Astrocyte (in vitro differentiated cells and primary cell): ENCODE results near the gene ZSCAN9. TPM values are rescaled to one million over a fixed set of nuclear protein-coding genes. Genes with fewer than 3 reads are reported as not detected.
A peak's percentile ranks its signal among the peaks of the same experiment; 100 is the strongest.

ENCODE experiments used
- DNase-seq: peaks from one replicate; pipeline ENCODE4 v3.0.0-alpha.2; 2010; ENCODE audit warnings: low read depth
- FAIRE-seq: peaks from 2 replicates; lab custom pipeline; 2011; peaks lifted over from hg19 to GRCh38; lab: Jason Lieb, UNC
- H2AFZ ChIP-seq: 2 replicates; pipeline ENCODE4 v1.6.0; 2012; ENCODE audit warnings: low read depth, low read length, inconsistent platforms
- H3K27ac ChIP-seq: 2 replicates; pipeline ENCODE4 v1.5.1; 2011; ENCODE audit warnings: low read depth, low read length, inconsistent platforms
- H3K27me3 ChIP-seq: 2 replicates; pipeline ENCODE4 v1.6.0; 2011; ENCODE audit warnings: low read length, inconsistent platforms; ENCODE audit not compliant: insufficient read depth
- H3K36me3 ChIP-seq: 2 replicates; pipeline ENCODE4 v1.5.1; 2011; ENCODE audit warnings: low read length, inconsistent platforms; ENCODE audit not compliant: insufficient read depth
- H3K4me1 ChIP-seq: 2 replicates; pipeline ENCODE4 v1.5.1; 2011; ENCODE audit warnings: low read length, inconsistent platforms; ENCODE audit not compliant: insufficient read depth
- H3K4me2 ChIP-seq: 2 replicates; pipeline ENCODE4 v1.6.0; 2012; ENCODE audit warnings: low read length, inconsistent platforms
- H3K4me3 ChIP-seq: 2 replicates; pipeline ENCODE4 v1.5.1; 2011; ENCODE audit warnings: low read depth, mild to moderate bottlenecking, low read length, inconsistent platforms; ENCODE audit not compliant: insufficient read depth
- H3K79me2 ChIP-seq: 2 replicates; pipeline ENCODE4 v1.6.0; 2012; ENCODE audit warnings: mild to moderate bottlenecking, low read length, inconsistent platforms; ENCODE audit not compliant: insufficient read depth
- H3K9ac ChIP-seq: 2 replicates; pipeline ENCODE4 v1.6.0; 2012; ENCODE audit warnings: mild to moderate bottlenecking, low read length, inconsistent platforms
- H3K9me3 ChIP-seq: 2 replicates; pipeline ENCODE4 v1.5.1; 2012; ENCODE audit warnings: low read depth, mild to moderate bottlenecking, low read length, inconsistent platforms; ENCODE audit not compliant: insufficient read depth
- H4K20me1 ChIP-seq: 2 replicates; pipeline ENCODE4 v1.6.0; 2012; ENCODE audit warnings: low read length, inconsistent platforms; ENCODE audit not compliant: insufficient read depth
- H3K27ac Mint-ChIP-seq: one replicate; pipeline ENCODE4 v1.8.0; 2021; ENCODE audit warnings: mild to moderate bottlenecking, mixed read lengths; ENCODE audit not compliant: unreplicated experiment
- H3K27me3 Mint-ChIP-seq: one replicate; pipeline ENCODE4 v1.8.0; 2021; ENCODE audit warnings: low read depth, mixed read lengths; ENCODE audit not compliant: unreplicated experiment
- H3K36me3 Mint-ChIP-seq: one replicate; pipeline ENCODE4 v1.8.0; 2021; ENCODE audit warnings: low read depth, mixed read lengths; ENCODE audit not compliant: unreplicated experiment
- H3K4me1 Mint-ChIP-seq: one replicate; pipeline ENCODE4 v1.8.0; 2021; ENCODE audit warnings: low read depth, mixed read lengths; ENCODE audit not compliant: unreplicated experiment
- H3K4me3 Mint-ChIP-seq: one replicate; pipeline ENCODE4 v1.8.0; 2021; ENCODE audit warnings: mild to moderate bottlenecking, moderate library complexity, mixed read lengths; ENCODE audit not compliant: unreplicated experiment
- H3K9me3 Mint-ChIP-seq: one replicate; pipeline ENCODE4 v1.8.0; 2021; ENCODE audit warnings: mild to moderate bottlenecking, mixed read lengths; ENCODE audit not compliant: unreplicated experiment
- EZH2 ChIP-seq: IDR thresholded peaks from 2 replicates; pipeline ENCODE4 v1.6.1; 2012; ENCODE audit warnings: mild to moderate bottlenecking, low read length, inconsistent platforms; ENCODE audit not compliant: insufficient read depth
- total RNA-seq: library from RNA; stranded (reverse); gene quantifications from 2 replicates; pipeline ENCODE4 v1.2.1, GENCODE V29; 2021
- TF ChIP-seq, protein P1 (sequence below): IDR thresholded peaks from 2 replicates; pipeline ENCODE4 v1.5.1; 2011; ENCODE audit warnings: low read depth, mild to moderate bottlenecking, inconsistent platforms, low read length, moderate library complexity; ENCODE audit not compliant: insufficient read depth

Gene ZSCAN9
- total RNA-seq, 1 donor from 2014 or later, result 16.9 TPM

DNA sequence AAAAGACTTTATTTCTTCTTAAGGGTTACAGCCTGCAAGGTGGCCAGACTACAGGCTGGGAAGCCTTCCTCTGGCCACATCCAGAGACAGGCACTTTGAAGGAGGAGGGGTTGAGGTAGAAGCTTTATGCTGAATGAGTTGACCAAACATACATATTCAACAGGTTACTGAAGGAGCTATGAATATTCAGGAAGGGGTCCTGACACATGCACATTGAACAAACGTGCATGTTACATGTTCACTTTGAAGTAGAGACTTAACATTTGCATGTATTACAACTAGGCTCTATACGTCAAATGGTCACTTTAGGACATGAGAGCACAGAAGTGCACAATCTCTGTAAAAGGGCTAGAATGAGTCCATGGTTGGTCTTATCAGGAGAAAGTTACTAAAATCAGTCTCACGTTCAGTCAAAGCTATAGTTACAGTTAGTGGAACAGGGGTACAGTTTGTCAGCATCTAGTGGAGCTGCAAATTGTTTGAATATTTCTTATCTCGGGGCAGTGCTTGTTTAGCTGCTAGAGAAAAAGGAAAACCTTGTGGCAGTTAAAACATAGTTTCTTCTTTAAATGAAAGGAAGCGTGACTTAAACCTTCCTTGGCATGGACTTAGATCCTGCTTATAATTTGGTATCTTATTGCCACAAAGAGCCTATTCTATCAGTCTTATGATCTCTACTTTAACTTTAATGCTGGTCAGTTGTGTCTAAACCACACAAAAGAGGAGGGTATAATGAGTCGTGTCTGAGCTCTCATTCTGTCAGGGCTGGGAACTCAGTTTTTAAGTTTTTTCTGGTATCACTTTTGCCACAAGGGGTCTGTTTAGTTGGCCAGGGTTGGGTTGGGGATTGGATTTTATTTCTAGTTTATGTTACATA lies 4.6 kb upstream of the ZSCAN9 start:
- Mint-ChIP-seq H3K4me1 (no peaks in the 10 kb centered on the region), H3K9me3 (no peaks in the 10 kb centered on the region), H3K4me3 (no peak overlapping the region), H3K27me3 (peaks cover 18% of the 10 kb centered on the region), H3K27ac (no peak overlapping the region), H3K36me3 (peaks cover 2% of the 10 kb centered on the region)
- no peak overlapping the region for H2AFZ ChIP-seq
- no peaks in the 10 kb centered on the region for H3K36me3 ChIP-seq
- no peak overlapping the region for H3K27ac ChIP-seq
- H4K20me1 ChIP-seq, result no peaks in the 10 kb centered on the region
- no peaks in the 10 kb centered on the region for H3K9me3 ChIP-seq
- FAIRE-seq (no peak), DNase-seq (peak; percentile 30)
- H3K79me2 ChIP-seq, result peaks cover 6% of the 10 kb centered on the region
- H3K4me2 ChIP-seq, result peak overlapping the region; percentile 45
- H3K4me3 ChIP-seq, result no peak overlapping the region
- H3K4me1 ChIP-seq, result peaks cover 4% of the 10 kb centered on the region
- H3K9ac ChIP-seq, result no peak overlapping the region
- peaks cover 6% of the 10 kb centered on the region for H3K27me3 ChIP-seq
- TF ChIP-seq EZH2, result no peak
- TF ChIP-seq, protein P1, sequence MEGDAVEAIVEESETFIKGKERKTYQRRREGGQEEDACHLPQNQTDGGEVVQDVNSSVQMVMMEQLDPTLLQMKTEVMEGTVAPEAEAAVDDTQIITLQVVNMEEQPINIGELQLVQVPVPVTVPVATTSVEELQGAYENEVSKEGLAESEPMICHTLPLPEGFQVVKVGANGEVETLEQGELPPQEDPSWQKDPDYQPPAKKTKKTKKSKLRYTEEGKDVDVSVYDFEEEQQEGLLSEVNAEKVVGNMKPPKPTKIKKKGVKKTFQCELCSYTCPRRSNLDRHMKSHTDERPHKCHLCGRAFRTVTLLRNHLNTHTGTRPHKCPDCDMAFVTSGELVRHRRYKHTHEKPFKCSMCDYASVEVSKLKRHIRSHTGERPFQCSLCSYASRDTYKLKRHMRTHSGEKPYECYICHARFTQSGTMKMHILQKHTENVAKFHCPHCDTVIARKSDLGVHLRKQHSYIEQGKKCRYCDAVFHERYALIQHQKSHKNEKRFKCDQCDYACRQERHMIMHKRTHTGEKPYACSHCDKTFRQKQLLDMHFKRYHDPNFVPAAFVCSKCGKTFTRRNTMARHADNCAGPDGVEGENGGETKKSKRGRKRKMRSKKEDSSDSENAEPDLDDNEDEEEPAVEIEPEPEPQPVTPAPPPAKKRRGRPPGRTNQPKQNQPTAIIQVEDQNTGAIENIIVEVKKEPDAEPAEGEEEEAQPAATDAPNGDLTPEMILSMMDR, result no peak

DNA sequence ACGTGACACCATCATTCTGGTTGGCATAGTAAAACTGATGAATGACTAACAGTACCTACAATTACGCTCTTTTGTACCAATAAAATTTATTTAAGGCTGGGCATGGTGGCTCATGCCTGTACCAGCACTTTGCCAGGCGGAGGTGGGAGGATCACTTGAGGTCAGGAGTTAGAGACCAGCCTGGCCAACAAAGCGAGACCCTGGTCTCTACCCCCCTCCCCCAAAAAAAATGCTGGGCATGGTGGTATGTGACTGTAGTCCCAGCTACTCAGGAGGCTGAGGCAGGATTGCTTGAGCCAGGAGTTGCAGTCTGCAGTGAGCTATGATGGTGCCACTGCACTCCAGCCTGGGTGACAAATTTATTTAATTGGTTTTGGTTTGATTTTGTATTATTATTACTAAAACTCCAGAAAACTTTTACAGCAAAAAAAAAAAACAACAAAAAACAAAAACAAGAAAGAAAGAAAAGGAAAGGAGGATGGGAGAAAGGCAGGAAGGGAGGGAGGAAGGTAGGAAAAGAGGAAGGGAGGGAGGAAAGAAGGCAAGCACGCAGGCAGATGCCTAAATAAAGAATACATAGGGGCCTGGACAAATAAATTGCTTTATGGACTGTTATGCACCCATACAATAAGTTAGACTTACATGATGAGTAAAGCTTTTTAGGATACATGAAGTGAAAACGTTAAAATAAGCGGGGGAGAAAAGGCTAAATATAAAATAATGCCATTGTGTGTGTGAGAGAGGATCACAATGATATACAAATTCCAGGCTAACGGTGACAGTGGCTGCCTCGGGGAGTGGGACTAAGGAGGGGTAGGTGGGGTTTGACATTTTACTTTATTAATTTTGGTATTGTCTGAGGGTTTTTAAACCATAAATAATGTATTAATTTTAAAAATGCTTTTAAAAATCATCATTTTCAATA lies 682 bp upstream of the ZSCAN9 start:
- peaks cover 4% of the 10 kb centered on the region for H3K27me3 ChIP-seq
- H3K9me3 ChIP-seq, result no peaks in the 10 kb centered on the region
- H3K36me3 Mint-ChIP-seq, result peaks cover 11% of the 10 kb centered on the region
- peak overlapping the region; percentile 67 for H2AFZ ChIP-seq
- peaks cover 4% of the 10 kb centered on the region for H3K4me1 ChIP-seq
- H3K27me3 Mint-ChIP-seq, result peaks cover 8% of the 10 kb centered on the region
- H3K79me2 ChIP-seq, result peaks cover 37% of the 10 kb centered on the region
- peaks cover 5% of the 10 kb centered on the region for H3K4me1 Mint-ChIP-seq
- peak overlapping the region; percentile 84 for H3K9ac ChIP-seq
- peak overlapping the region; percentile 97 for H3K4me3 Mint-ChIP-seq
- H3K36me3 ChIP-seq, result peaks cover 24% of the 10 kb centered on the region
- TF ChIP-seq, protein P1, result no peak
- no peak for TF ChIP-seq EZH2
- DNase-seq (no peak), FAIRE-seq (no peak)
- no peaks in the 10 kb centered on the region for H4K20me1 ChIP-seq
- no peaks in the 10 kb centered on the region for H3K9me3 Mint-ChIP-seq
- peak overlapping the region; percentile 91 for H3K4me2 ChIP-seq
- peak overlapping the region; percentile 75 for H3K4me3 ChIP-seq
- H3K27ac ChIP-seq, result peak overlapping the region; percentile 54
- peak overlapping the region; percentile 53 for H3K27ac Mint-ChIP-seq
